GM10266 (cell line): Measurements from ENCODE around the gene CDK5.

Experiments
- DNase-seq: peaks from one replicate; pipeline ENCODE4 v3.0.0; 2012; ENCODE audit errors: extremely low spot score
- CTCF ChIP-seq: IDR thresholded peaks from 2 replicates; pipeline ENCODE4 v1.5.1; 2012; ENCODE audit warnings: mild to moderate bottlenecking, low read depth; ENCODE audit not compliant: control insufficient read depth, insufficient read depth; ENCODE audit errors: missing control alignments

Gene CDK5

GRCh38 chr7:151009327-151010036 is 48.2 kb downstream of the CDK5 start:
- no peak for TF ChIP-seq CTCF
- no peak for DNase-seq

- TF ChIP-seq CTCF = peak; percentile 84
- DNase-seq = peak; percentile 69
Measured at GRCh38 chr7:151008511-151009323, 49.0 kb downstream of the CDK5 start.

GRCh38 chr7:151008143-151008510 is 49.6 kb downstream of the CDK5 start:
- no peak for TF ChIP-seq CTCF

GRCh38 chr7:151007469-151007898 is 50.2 kb downstream of the CDK5 start:
- no peak for DNase-seq
- no peak for TF ChIP-seq CTCF

More at GRCh38 chr7:151008143-151008510, 49.6 kb downstream of the CDK5 start:
- DNase-seq = no peak

GRCh38 chr7:151006590-151007300 is 51.0 kb downstream of the CDK5 start:
- TF ChIP-seq CTCF = no peak
- DNase-seq = no peak

GRCh38 chr7:151005566-151005965 is 52.1 kb downstream of the CDK5 start:
- no peak for DNase-seq
- TF ChIP-seq CTCF = no peak
